ENCODE results near the gene BNC2. TPM values are rescaled to one million over a fixed set of nuclear protein-coding genes. Genes with fewer than 3 reads are reported as not detected.

The BNC2 gene
- total RNA-seq, 2 experiments from 2014 or later = not detected

- no peaks in the 10 kb centered on the region for H3K79me2 ChIP-seq (ENCODE audit: insufficient read depth, low read depth, low read length)
- DNase-seq (ENCODE audit: low spot score) = no peak
- TF ChIP-seq EZH2phosphoT487 (IDR thresholded peaks at IDR 0.05; ENCODE audit: borderline replicate concordance, low read depth, low read length) (no peak), CTCF (conservative IDR thresholded peaks at IDR 0.05; ENCODE audit: low read length) (no peak)
- no peak overlapping the region for H3K4me3 ChIP-seq (ENCODE audit: low read depth, low read length, poor library complexity, severe bottlenecking)
- H3K36me3 ChIP-seq (ENCODE audit: insufficient read depth, low read length) = no peaks in the 10 kb centered on the region
- H2AFZ ChIP-seq (ENCODE audit: low read length) = no peak overlapping the region
- POLR2A ChIA-PET = no interaction called here
- no TSS peak for BruUV-seq (replicated peaks)
- CTCF ChIA-PET (ENCODE audit: unreplicated experiment) = no interaction called here
- H4K20me1 ChIP-seq (ENCODE audit: insufficient read depth, low read length) = no peaks in the 10 kb centered on the region
- no peak overlapping the region for H3K4me2 ChIP-seq (ENCODE audit: low read length)
- H3K9me3 ChIP-seq (ENCODE audit: low read length) = no peaks in the 10 kb centered on the region
- H3K4me1 ChIP-seq (ENCODE audit: insufficient read depth, low read length, poor library complexity, severe bottlenecking) = no peaks in the 10 kb centered on the region
- H3K9me2 ChIP-seq (ENCODE audit: insufficient read depth, low read length) = no peaks in the 10 kb centered on the region
- intact Hi-C loops (cut with micrococcal nuclease; ENCODE audit: unreplicated experiment) = no loop called here
- no peak overlapping the region for H3K27ac ChIP-seq (ENCODE audit: low read depth, low read length, poor library complexity, severe bottlenecking)
Measured at GRCh38 chr9:16401701-16402100, 468.8 kb downstream of the BNC2 start.

GRCh38 chr9:16398691-16399090 is 471.8 kb downstream of the BNC2 start:
- Histone ChIP-seq H4K20me1 (ENCODE audit: insufficient read depth, low read length) (no peaks in the 10 kb centered on the region), H3K4me3 (ENCODE audit: low read depth, low read length, poor library complexity, severe bottlenecking) (no peak overlapping the region), H3K9me3 (ENCODE audit: low read length) (no peaks in the 10 kb centered on the region), H3K9me2 (ENCODE audit: insufficient read depth, low read length) (no peaks in the 10 kb centered on the region), H3K79me2 (ENCODE audit: insufficient read depth, low read depth, low read length) (no peaks in the 10 kb centered on the region), H3K4me1 (ENCODE audit: insufficient read depth, low read length, poor library complexity, severe bottlenecking) (no peaks in the 10 kb centered on the region), H3K27ac (ENCODE audit: low read depth, low read length, poor library complexity, severe bottlenecking) (no peak overlapping the region), H3K36me3 (ENCODE audit: insufficient read depth, low read length) (no peaks in the 10 kb centered on the region), H2AFZ (ENCODE audit: low read length) (no peak overlapping the region), H3K4me2 (ENCODE audit: low read length) (no peak overlapping the region)
- ChIA-PET CTCF (ENCODE audit: unreplicated experiment) (no interaction called here), POLR2A (no interaction called here)
- BruUV-seq (replicated peaks) = no TSS peak
- intact Hi-C loops (cut with micrococcal nuclease; ENCODE audit: unreplicated experiment) = no loop called here
- no peak for DNase-seq (ENCODE audit: low spot score)
- no peak for TF ChIP-seq CTCF (conservative IDR thresholded peaks at IDR 0.05; ENCODE audit: low read length)
- no peak for TF ChIP-seq EZH2phosphoT487 (IDR thresholded peaks at IDR 0.05; ENCODE audit: borderline replicate concordance, low read depth, low read length)

- Histone ChIP-seq H3K36me3 (ENCODE audit: insufficient read depth, low read length) (no peaks in the 10 kb centered on the region), H3K9me2 (ENCODE audit: insufficient read depth, low read length) (no peaks in the 10 kb centered on the region), H3K27ac (ENCODE audit: low read depth, low read length, poor library complexity, severe bottlenecking) (no peak overlapping the region), H4K20me1 (ENCODE audit: insufficient read depth, low read length) (no peaks in the 10 kb centered on the region), H3K79me2 (ENCODE audit: insufficient read depth, low read depth, low read length) (no peaks in the 10 kb centered on the region), H3K4me3 (ENCODE audit: low read depth, low read length, poor library complexity, severe bottlenecking) (no peak overlapping the region), H3K9me3 (ENCODE audit: low read length) (no peaks in the 10 kb centered on the region), H3K4me1 (ENCODE audit: insufficient read depth, low read length, poor library complexity, severe bottlenecking) (no peaks in the 10 kb centered on the region), H3K4me2 (ENCODE audit: low read length) (no peak overlapping the region), H2AFZ (ENCODE audit: low read length) (no peak overlapping the region)
- BruUV-seq (replicated peaks) = no TSS peak
- TF ChIP-seq EZH2phosphoT487 (IDR thresholded peaks at IDR 0.05; ENCODE audit: borderline replicate concordance, low read depth, low read length) (no peak), CTCF (conservative IDR thresholded peaks at IDR 0.05; ENCODE audit: low read length) (no peak)
- no peak for DNase-seq (ENCODE audit: low spot score)
- ChIA-PET CTCF (ENCODE audit: unreplicated experiment) (no interaction called here), POLR2A (no interaction called here)
- intact Hi-C loops (cut with micrococcal nuclease; ENCODE audit: unreplicated experiment) = no loop called here
Measured at GRCh38 chr9:16396389-16396788, 474.1 kb downstream of the BNC2 start.

All from OCI-LY7 (cell line).